Epithelial cell of esophagus (primary cell): Measurements from ENCODE around the gene CLMN.

ENCODE experiments used
- DNase-seq: peaks from one replicate; pipeline ENCODE4 v3.0.0; 2010; ENCODE audit warnings: low read depth
- H3K4me3 ChIP-seq: 2 replicates; pipeline ENCODE4 v1.5.1; 2011; ENCODE audit warnings: mild to moderate bottlenecking, low read length, control low read depth
- TF ChIP-seq, protein P1 (sequence below): IDR thresholded peaks from 2 replicates; pipeline ENCODE4 v1.5.1; 2011; ENCODE audit warnings: low read depth, mild to moderate bottlenecking, low read length, control low read depth, inconsistent platforms; ENCODE audit not compliant: insufficient read depth; ENCODE audit errors: missing control alignments

Gene CLMN

DNA sequence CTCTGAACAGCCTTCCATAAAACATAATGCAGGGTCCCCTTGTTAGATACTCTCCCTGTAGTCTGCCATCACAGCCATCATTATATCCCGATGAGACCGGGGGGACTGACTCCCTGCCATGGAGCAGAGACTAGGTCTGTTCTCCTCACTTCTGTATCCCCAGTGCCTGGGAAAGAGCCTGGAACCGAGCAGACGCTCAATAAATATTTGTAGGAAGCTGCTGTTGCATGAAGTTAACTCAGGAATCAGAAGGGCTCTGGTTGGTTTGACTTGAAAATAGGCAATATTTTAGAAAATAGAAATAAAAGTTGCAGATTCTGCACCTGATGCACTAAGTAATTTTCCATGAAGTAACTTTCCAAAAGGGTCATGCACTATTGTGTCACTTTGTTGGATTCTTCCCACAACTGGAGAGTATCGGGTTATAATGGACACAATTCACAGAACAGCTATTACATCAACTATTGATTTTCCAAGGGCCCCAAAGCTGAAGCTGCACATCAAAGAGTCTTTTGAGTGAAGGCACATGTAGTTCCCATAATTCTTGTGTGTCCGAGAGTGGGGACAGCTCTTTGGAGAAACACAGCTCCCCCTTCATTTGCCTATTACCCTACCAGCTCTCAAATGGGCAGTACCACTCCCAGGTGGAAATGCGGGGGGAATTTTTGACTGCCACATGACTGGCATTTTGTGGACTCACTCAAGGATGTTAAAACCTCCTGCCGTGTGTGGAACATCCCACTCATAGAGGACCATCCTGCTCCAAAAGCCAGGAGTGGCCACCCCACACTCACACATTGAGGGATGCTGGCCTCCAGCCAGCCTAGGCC, 18.8 kb downstream of the CLMN start:
- H3K4me3 ChIP-seq, result no peak overlapping the region
- TF ChIP-seq, protein P1, sequence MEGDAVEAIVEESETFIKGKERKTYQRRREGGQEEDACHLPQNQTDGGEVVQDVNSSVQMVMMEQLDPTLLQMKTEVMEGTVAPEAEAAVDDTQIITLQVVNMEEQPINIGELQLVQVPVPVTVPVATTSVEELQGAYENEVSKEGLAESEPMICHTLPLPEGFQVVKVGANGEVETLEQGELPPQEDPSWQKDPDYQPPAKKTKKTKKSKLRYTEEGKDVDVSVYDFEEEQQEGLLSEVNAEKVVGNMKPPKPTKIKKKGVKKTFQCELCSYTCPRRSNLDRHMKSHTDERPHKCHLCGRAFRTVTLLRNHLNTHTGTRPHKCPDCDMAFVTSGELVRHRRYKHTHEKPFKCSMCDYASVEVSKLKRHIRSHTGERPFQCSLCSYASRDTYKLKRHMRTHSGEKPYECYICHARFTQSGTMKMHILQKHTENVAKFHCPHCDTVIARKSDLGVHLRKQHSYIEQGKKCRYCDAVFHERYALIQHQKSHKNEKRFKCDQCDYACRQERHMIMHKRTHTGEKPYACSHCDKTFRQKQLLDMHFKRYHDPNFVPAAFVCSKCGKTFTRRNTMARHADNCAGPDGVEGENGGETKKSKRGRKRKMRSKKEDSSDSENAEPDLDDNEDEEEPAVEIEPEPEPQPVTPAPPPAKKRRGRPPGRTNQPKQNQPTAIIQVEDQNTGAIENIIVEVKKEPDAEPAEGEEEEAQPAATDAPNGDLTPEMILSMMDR, result no peak
- DNase-seq, result no peak

- no peak overlapping the region for H3K4me3 ChIP-seq
- DNase-seq, result no peak
- TF ChIP-seq, protein P1, result no peak
These were observed 19.6 kb downstream of the CLMN start for GRCh38 chr14:95300002-95300696.

DNA sequence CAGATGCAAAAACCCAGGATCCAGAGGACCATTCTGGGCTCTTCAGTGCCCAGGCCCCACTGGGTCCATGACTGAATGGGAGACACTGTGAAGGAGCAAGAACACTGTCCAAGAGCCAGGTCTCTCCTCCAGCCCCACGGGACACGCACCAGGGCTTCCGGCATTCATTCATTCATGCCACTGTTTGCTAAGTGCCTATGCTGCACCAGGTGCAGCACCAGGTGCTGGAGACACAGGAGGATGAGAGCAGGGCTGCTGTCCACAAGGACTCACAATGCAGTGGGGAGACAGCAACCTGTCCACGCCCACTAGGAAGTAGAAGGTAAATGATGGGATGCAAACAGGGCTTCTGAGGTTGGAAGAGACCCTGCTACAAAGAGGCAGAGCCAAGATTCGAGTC, 20.4 kb downstream of the CLMN start:
- TF ChIP-seq, protein P1, result no peak
- DNase-seq, result no peak
- no peak overlapping the region for H3K4me3 ChIP-seq

DNA sequence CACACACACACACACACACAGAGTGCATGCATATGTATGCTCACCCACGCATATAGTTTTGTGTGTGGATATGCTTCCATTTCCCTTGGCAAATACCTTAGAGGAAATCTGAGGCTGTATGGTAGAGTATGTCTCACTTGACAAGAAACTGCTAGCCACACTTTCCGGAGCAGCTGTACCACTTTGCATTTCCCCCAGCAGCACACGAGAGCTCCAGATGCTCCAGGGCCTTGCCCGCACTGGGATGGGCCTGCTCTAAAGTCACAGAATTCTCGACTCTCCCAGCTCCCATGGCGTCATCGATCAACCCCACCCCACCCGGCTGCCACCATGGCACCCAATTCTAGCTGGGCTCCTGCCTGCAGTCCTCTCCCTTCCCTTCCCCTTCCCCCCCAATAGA, 21.9 kb downstream of the CLMN start:
- DNase-seq, result no peak
- no peak overlapping the region for H3K4me3 ChIP-seq
- TF ChIP-seq, protein P1, result no peak

DNA sequence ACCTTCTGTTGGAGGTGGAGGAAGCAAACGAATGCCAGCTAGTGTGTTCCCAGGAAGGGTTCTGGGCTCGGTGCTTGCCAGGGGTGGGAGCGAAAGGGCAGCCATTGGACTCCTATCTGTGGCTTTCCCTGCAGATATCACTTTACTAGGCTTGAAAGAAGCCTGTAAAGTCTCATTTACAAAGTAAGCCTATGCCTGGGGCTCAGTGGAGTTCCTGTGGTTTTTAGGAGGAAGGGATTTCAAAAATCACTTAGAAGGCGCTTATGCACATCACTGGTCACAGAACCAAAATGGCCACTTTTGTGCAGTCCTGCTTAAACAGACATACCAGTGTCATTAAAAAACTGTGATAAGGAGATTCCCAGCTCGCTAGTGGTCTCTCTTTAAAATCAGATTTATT, 22.7 kb downstream of the CLMN start:
- no peak for DNase-seq
- H3K4me3 ChIP-seq, result no peak overlapping the region
- TF ChIP-seq, protein P1, result no peak

DNA sequence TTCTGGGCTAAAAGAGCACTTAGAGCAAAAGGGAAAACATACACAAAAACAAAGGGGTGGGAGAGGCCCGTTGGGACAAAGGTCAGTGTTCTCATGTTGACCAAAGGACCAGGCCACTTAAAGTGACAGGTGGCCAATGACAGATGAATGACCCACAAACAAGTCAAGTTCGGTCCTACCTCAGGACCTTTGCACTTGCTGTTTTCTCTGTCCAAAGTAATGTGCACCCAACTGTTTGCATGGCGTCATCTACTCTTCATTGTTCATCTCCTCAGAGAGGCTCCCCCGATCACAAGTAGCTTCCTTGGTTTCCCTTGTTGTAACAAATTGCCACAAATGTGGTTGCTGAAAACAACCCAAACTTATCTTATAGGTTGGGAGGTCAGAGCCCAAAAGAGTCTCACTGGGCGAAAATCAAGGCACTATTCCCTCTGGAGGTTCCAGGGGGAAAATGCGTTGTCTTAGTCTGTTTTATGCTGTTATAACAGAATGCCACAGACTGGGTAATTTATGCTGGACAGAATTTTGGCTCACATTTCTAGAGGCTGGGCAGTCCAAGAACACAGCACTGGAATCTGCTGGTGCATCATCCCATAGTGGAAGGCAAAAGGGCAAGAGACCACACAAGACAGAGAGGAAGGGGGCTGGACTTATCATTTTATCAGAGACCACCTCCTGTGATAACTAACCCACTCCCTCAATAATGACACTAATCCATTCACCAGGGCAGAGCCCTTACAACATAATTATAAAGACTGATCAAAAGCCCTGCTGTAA, 23.9 kb downstream of the CLMN start:
- TF ChIP-seq, protein P1, result no peak
- no peak for DNase-seq
- H3K4me3 ChIP-seq, result no peak overlapping the region
